ENCODE results near the gene TSC22D4. TPM values are rescaled to one million over a fixed set of nuclear protein-coding genes. Genes with fewer than 3 reads are reported as not detected.
"Not testable (repeated sequence)": the region's sequence is repeated elsewhere in the genome, so short reads cannot be mapped to it uniquely, and the experiment has no call there.

TSC22D4 gene
- total and polyA plus RNA-seq, 2 experiments from 2014 or later: 26.2 to 89.6 TPM

GRCh38 chr7:100444311-100445278 is 34.4 kb downstream of the TSC22D4 start:
- Histone ChIP-seq H3K27me3 (no peaks in the 10 kb centered on the region), H4K20me1 (ENCODE audit: insufficient read depth, poor library complexity, severe bottlenecking) (no peaks in the 10 kb centered on the region), H3K4me2 (no peak overlapping the region), H3K27ac (peak overlapping the region; percentile 82), H3K9me2 (replicated peaks; ENCODE audit: insufficient read depth) (no peaks in the 10 kb centered on the region), H3K36me3 (replicated peaks; ENCODE audit: insufficient read depth, low read depth) (no peaks in the 10 kb centered on the region), H3K4me1 (ENCODE audit: insufficient read depth) (peaks cover 9% of the 10 kb centered on the region), H3K79me2 (no peaks in the 10 kb centered on the region), H3K9me3 (ENCODE audit: low read depth) (no peaks in the 10 kb centered on the region), H2AFZ (no peak overlapping the region), H3K4me3 (no peak overlapping the region)
- DNase-seq (ENCODE audit: low spot score): peak; percentile 63
- no peak for TF ChIP-seq EZH2phosphoT487 (IDR thresholded peaks at IDR 0.05; ENCODE audit: low read depth, severe bottlenecking, unreplicated experiment)
- TF ChIP-seq CTCF (IDR thresholded peaks at IDR 0.05; ENCODE audit: poor library complexity): no peak
- no peak for TF ChIP-seq EZH2 (IDR thresholded peaks at IDR 0.05; ENCODE audit: borderline replicate concordance)
- 56% methylated on average over 14 of the region's 14 CpGs for WGBS (ENCODE audit: low lambda C conversion rate, missing lambda C conversion rate)

GRCh38 chr7:100443096-100443840 is 35.7 kb downstream of the TSC22D4 start:
- Histone ChIP-seq H3K4me2 (no peak overlapping the region), H3K27ac (no peak overlapping the region), H3K4me3 (no peak overlapping the region), H3K9me2 (replicated peaks; ENCODE audit: insufficient read depth) (no peaks in the 10 kb centered on the region), H3K79me2 (no peaks in the 10 kb centered on the region), H4K20me1 (ENCODE audit: insufficient read depth, poor library complexity, severe bottlenecking) (no peaks in the 10 kb centered on the region), H3K9me3 (ENCODE audit: low read depth) (no peaks in the 10 kb centered on the region), H3K27me3 (no peaks in the 10 kb centered on the region), H2AFZ (no peak overlapping the region), H3K4me1 (ENCODE audit: insufficient read depth) (peaks cover 9% of the 10 kb centered on the region), H3K36me3 (replicated peaks; ENCODE audit: insufficient read depth, low read depth) (no peaks in the 10 kb centered on the region)
- WGBS (ENCODE audit: low lambda C conversion rate, missing lambda C conversion rate): 92% methylated on average over 9 of the region's 9 CpGs
- no peak for DNase-seq (ENCODE audit: low spot score)
- TF ChIP-seq CTCF (IDR thresholded peaks at IDR 0.05; ENCODE audit: poor library complexity) (no peak), EZH2 (IDR thresholded peaks at IDR 0.05; ENCODE audit: borderline replicate concordance) (no peak), EZH2phosphoT487 (IDR thresholded peaks at IDR 0.05; ENCODE audit: low read depth, severe bottlenecking, unreplicated experiment) (no peak)

GRCh38 chr7:100441641-100442535 is 37.1 kb downstream of the TSC22D4 start:
- WGBS (ENCODE audit: low lambda C conversion rate, missing lambda C conversion rate): 92% methylated on average over 11 of the region's 11 CpGs
- H3K9me3 ChIP-seq (ENCODE audit: low read depth): no peaks in the 10 kb centered on the region
- no peak overlapping the region for H3K4me3 ChIP-seq

GRCh38 chr7:100439244-100439643 is 39.8 kb downstream of the TSC22D4 start:
- H3K9me3 ChIP-seq (ENCODE audit: low read depth); H3K4me2 ChIP-seq; H3K36me3 ChIP-seq (replicated peaks; ENCODE audit: insufficient read depth, low read depth); DNase-seq (ENCODE audit: low spot score); H4K20me1 ChIP-seq (ENCODE audit: insufficient read depth, poor library complexity, severe bottlenecking); H3K9me2 ChIP-seq (replicated peaks; ENCODE audit: insufficient read depth); H3K4me3 ChIP-seq; H3K27ac ChIP-seq; H2AFZ ChIP-seq; H3K27me3 ChIP-seq: not testable (repeated sequence)
- WGBS (ENCODE audit: low lambda C conversion rate, missing lambda C conversion rate): 92% methylated on average over 7 of the region's 7 CpGs
- Histone ChIP-seq H3K79me2 (peaks cover 15% of the 10 kb centered on the region), H3K4me1 (ENCODE audit: insufficient read depth) (peaks cover 15% of the 10 kb centered on the region)

More at GRCh38 chr7:100441641-100442535, 37.1 kb downstream of the TSC22D4 start:
- H3K9me2 ChIP-seq (replicated peaks; ENCODE audit: insufficient read depth): no peaks in the 10 kb centered on the region
- no peak for DNase-seq (ENCODE audit: low spot score)
- H3K4me1 ChIP-seq (ENCODE audit: insufficient read depth): peaks cover 9% of the 10 kb centered on the region
- H3K79me2 ChIP-seq: no peaks in the 10 kb centered on the region
- no peaks in the 10 kb centered on the region for H3K27me3 ChIP-seq
- H2AFZ ChIP-seq: no peak overlapping the region
- no peak overlapping the region for H3K4me2 ChIP-seq
- TF ChIP-seq EZH2 (IDR thresholded peaks at IDR 0.05; ENCODE audit: borderline replicate concordance): no peak
- TF ChIP-seq EZH2phosphoT487 (IDR thresholded peaks at IDR 0.05; ENCODE audit: low read depth, severe bottlenecking, unreplicated experiment): no peak
- TF ChIP-seq CTCF (IDR thresholded peaks at IDR 0.05; ENCODE audit: poor library complexity): no peak
- no peak overlapping the region for H3K27ac ChIP-seq
- H4K20me1 ChIP-seq (ENCODE audit: insufficient read depth, poor library complexity, severe bottlenecking): no peaks in the 10 kb centered on the region
- no peaks in the 10 kb centered on the region for H3K36me3 ChIP-seq (replicated peaks; ENCODE audit: insufficient read depth, low read depth)

- not testable (repeated sequence) for H2AFZ ChIP-seq; H3K4me2 ChIP-seq; H3K27me3 ChIP-seq; H3K36me3 ChIP-seq (replicated peaks; ENCODE audit: insufficient read depth, low read depth); H3K9me3 ChIP-seq (ENCODE audit: low read depth); H3K27ac ChIP-seq; H4K20me1 ChIP-seq (ENCODE audit: insufficient read depth, poor library complexity, severe bottlenecking); H3K9me2 ChIP-seq (replicated peaks; ENCODE audit: insufficient read depth); H3K4me3 ChIP-seq; DNase-seq (ENCODE audit: low spot score)
- Histone ChIP-seq H3K79me2 (peaks cover 20% of the 10 kb centered on the region), H3K4me1 (ENCODE audit: insufficient read depth) (peaks cover 13% of the 10 kb centered on the region)
- 96% methylated on average over 8 of the region's 8 CpGs for WGBS (ENCODE audit: low lambda C conversion rate, missing lambda C conversion rate)
Measured at GRCh38 chr7:100438731-100439130, 40.3 kb downstream of the TSC22D4 start.
